Transverse colon (tissue), 4 donors: ENCODE results near the gene CIP2A. TPM values are rescaled to one million over a fixed set of nuclear protein-coding genes. Genes with fewer than 3 reads are reported as not detected.

ENCODE experiments used
- DNase-seq: peaks from one replicate; pipeline ENCODE4 v3.0.0-alpha.2; 2019
- H3K27ac ChIP-seq, 4 donors: fragments of 200-600 bp; sonication (generic); 2 replicates each; pipeline ENCODE4 v1.5.1; 2016 to 2018; ENCODE audit warnings: inconsistent platforms in 4 of 4
- H3K27me3 ChIP-seq: fragments of 200-600 bp; sonication (generic); 2 replicates; pipeline ENCODE4 v1.5.1; 2017; ENCODE audit warnings: inconsistent platforms
- H3K36me3 ChIP-seq, 4 donors: fragments of 200-600 bp; sonication (generic); 2 replicates each; pipeline ENCODE4 v1.5.1; 2017 to 2019; ENCODE audit warnings: inconsistent platforms in 4 of 4
- H3K4me1 ChIP-seq, 4 donors: fragments of 200-600 bp; sonication (generic); 2 replicates each; pipeline ENCODE4 v1.5.1; 2017 to 2020; ENCODE audit warnings: inconsistent platforms in 4 of 4
- H3K4me3 ChIP-seq, 4 donors: fragments of 200-600 bp; sonication (generic); 1 replicate in 1 of 4; 2 replicates in 3 of 4; pipeline versions ENCODE4 v1.5.1 to v1.6.1; 2017 to 2019; ENCODE audit warnings: inconsistent platforms in 4 of 4
- H3K9me3 ChIP-seq, 2 donors: fragments of 200-600 bp; sonication (generic); 2 replicates each; pipeline ENCODE4 v1.5.1; 2017 to 2019; ENCODE audit warnings: inconsistent platforms in 2 of 2
- CTCF ChIP-seq, 5 experiments: fragments of 200-600 bp in 3 of 5; fragments of 450-650 bp in 2 of 5; sonication (generic) in 3 of 5; IDR thresholded peaks; 1 replicate in 2 of 5; 2 replicates in 3 of 5; pipeline ENCODE4 v1.5.1; 2016 to 2017; ENCODE audit warnings: antibody characterized with exemption in 5 of 5, inconsistent platforms in 3 of 5, mild to moderate bottlenecking in 2 of 5, moderate library complexity in 1 of 5
- EP300 ChIP-seq: sonication (generic); formaldehyde crosslinking; IDR thresholded peaks from one replicate; pipeline ENCODE4 v1.6.1; 2017; ENCODE audit warnings: antibody characterized with exemption, low read depth
- POLR2A ChIP-seq: fragments of 450-650 bp; IDR thresholded peaks from one replicate; pipeline ENCODE4 v1.6.1; 2016; ENCODE audit warnings: antibody characterized with exemption, mild to moderate bottlenecking, moderate library complexity
- POLR2AphosphoS5 ChIP-seq, 3 donors: sonication (generic); formaldehyde crosslinking; IDR thresholded peaks; one replicate each; pipeline ENCODE4 v1.6.1; 2016; ENCODE audit warnings: antibody characterized with exemption in 3 of 3
- WGBS, 2 donors: methylation state at CpG; one replicate each; pipeline ENCODE4 v1.1.5; 2018; ENCODE audit warnings: low coverage in 1 of 2; 5-methylcytosine and 5-hydroxymethylcytosine counted together
- in situ Hi-C, 4 donors: fragments of 200-750 bp; cut with MboI; loops; one replicate each; pipeline versions ENCODE4 v1.15.0 to v1.15.1; 2017; ENCODE audit warnings: low sequenced_read_pairs in 3 of 4, low pct_ligation_motif_present in 1 of 4, low pct_unique_long_range_greater_than_20kb in 1 of 4
- intact Hi-C: fragments of 100-400 bp; cut with DNase I; formaldehyde crosslinking; loops from one replicate; pipeline ENCODE4 v1.15.1; 2023; ENCODE audit warnings: low total_unique reads
- total RNA-seq, 4 donors: library from RNA; depleted of rRNA; stranded (reverse); fragments of >200 nt; gene quantifications; one replicate each; pipeline ENCODE4 v1.1.0, GENCODE V29; 2016

The CIP2A gene
- total RNA-seq, 4 donors from 2014 or later, result 0.40 to 3.2 (median 2.0) TPM

DNA sequence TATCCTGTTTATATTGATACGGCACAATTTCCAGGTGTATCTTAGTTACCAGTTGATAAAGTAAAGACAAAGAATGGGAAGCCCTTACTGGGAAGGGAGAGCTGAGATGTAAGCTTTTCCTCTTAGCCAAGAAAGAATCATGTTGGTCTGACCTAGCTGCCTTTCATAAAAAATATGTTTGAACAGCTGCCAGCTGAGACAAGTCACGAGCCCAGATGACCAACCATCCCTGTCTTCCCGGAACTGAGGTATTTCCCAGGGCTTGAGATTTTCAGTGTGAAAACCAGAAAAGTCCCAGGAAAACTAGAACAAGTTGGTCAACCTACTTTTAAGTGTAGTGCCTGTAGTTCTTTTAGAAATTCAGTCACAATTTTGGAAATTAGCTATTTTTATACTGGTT lies 75.3 kb downstream of the CIP2A start:
- no peaks in the 10 kb centered on the region for H3K4me1 ChIP-seq
- no peak for DNase-seq
- intact Hi-C loops (no loop called here), in situ Hi-C loops (no loop called here)
- H3K27ac ChIP-seq, result no peak overlapping the region
- no peaks in the 10 kb centered on the region for H3K36me3 ChIP-seq
- no peaks in the 10 kb centered on the region for H3K27me3 ChIP-seq
- no peaks in the 10 kb centered on the region for H3K9me3 ChIP-seq
- TF ChIP-seq POLR2AphosphoS5 (IDR thresholded peaks at IDR 0.05) (no peak), POLR2A (no peak), CTCF (IDR thresholded peaks at IDR 0.05) (no peak), EP300 (no peak)
- no peak overlapping the region for H3K4me3 ChIP-seq
- WGBS, 2 donors, result 63 to 69% methylated on average over 2 to 3 of the region's 3 CpGs

- in situ Hi-C loops (no loop called here), intact Hi-C loops (no loop called here)
- DNase-seq, result no peak
- no peak overlapping the region for H3K27ac ChIP-seq
- whole genome bisulfite sequencing, 2 donors, result 68 to 76% methylated on average over 2 of the region's 2 CpGs
- no peaks in the 10 kb centered on the region for H3K27me3 ChIP-seq
- TF ChIP-seq POLR2A (no peak), POLR2AphosphoS5 (IDR thresholded peaks at IDR 0.05) (no peak), CTCF (IDR thresholded peaks at IDR 0.05) (no peak), EP300 (no peak)
- no peak overlapping the region for H3K4me3 ChIP-seq
- H3K9me3 ChIP-seq, result no peaks in the 10 kb centered on the region
- no peaks in the 10 kb centered on the region for H3K36me3 ChIP-seq
- H3K4me1 ChIP-seq, result no peaks in the 10 kb centered on the region
Measured at GRCh38 chr3:108512671-108513070, 76.6 kb downstream of the CIP2A start.

DNA sequence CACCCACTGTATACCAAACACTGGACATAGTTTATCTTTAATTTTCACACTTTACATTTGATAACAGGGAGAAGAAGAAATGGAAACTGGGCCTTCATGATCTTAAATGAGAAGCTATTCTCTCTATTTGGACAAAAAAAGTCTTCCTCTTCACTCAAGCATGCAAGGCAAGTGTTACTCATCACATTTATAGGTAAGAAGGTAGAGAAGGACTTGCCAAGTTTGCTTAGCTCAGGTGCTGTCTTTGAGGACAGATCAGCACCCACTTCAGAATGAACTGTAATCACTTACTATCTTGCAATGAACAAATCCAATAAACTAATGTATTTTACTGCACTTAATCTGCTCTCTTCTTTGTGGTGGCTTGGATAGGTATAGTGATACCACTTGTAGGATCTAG lies 77.7 kb downstream of the CIP2A start:
- intact Hi-C loops (no loop called here), in situ Hi-C loops (no loop called here)
- H3K27me3 ChIP-seq, result no peaks in the 10 kb centered on the region
- no peak for TF ChIP-seq POLR2A
- no peak overlapping the region for H3K27ac ChIP-seq
- no peak overlapping the region for H3K4me3 ChIP-seq
- no peaks in the 10 kb centered on the region for H3K4me1 ChIP-seq
- DNase-seq, result no peak
- H3K9me3 ChIP-seq, result no peaks in the 10 kb centered on the region
- H3K36me3 ChIP-seq, result no peaks in the 10 kb centered on the region

DNA sequence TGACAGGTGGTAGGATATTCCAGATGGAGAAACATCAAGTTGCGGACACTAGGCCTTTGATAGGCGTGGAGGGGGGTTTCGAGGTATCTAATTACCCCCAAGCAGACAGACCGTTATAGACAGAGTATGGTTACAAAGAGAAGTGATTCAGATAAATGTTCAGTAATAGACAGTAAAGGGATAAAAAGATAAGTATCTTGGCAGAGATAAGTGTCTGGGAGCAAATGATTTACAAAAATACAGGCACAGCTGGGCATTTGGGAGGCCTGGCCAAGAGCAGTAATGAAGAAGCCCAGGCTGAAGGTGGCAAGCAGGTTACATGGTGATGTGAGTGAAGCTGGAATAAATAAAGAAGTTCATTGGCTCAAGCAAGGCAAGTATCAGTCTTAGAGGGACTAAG lies 78.2 kb downstream of the CIP2A start:
- 17 to 67% methylated on average over 1 to 4 of the region's 4 CpGs for WGBS, 2 donors
- TF ChIP-seq POLR2A (no peak), EP300 (no peak), POLR2AphosphoS5 (IDR thresholded peaks at IDR 0.05) (no peak), CTCF (IDR thresholded peaks at IDR 0.05) (no peak)
- in situ Hi-C loops, result no loop called here
- no peaks in the 10 kb centered on the region for H3K36me3 ChIP-seq
- no peak overlapping the region for H3K4me3 ChIP-seq
- no peak for DNase-seq
- no peak overlapping the region for H3K27ac ChIP-seq
- no peaks in the 10 kb centered on the region for H3K27me3 ChIP-seq
- H3K9me3 ChIP-seq, result no peaks in the 10 kb centered on the region
- H3K4me1 ChIP-seq, result no peaks in the 10 kb centered on the region
- intact Hi-C loops, result no loop called here

DNA sequence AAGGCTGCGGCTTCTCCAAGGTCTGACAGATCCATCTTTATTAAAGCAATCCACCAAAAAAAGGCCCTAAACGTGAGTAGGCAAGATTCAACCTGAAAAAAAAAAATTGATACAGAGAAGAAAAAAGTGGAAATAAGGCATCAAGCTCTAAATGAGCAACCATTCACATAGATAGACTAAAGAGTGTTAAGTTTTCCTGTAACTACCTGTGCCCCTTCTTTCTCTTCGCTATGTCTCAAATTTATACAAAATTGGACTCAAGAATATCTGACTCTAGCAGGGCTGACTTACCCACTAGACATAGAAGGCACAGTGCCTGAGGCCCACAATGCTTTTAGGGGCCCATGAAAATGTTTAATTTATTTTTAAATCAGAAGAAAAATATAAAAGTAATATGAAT lies 78.7 kb downstream of the CIP2A start, which contains the start of gene MYH15:
Gene MYH15 (minus strand): TSS at position 101 of the 400 bp plus-strand sequence. CDS start 66 bp downstream, at position 35.
- Histone ChIP-seq H3K9me3 (no peaks in the 10 kb centered on the region), H3K27me3 (no peaks in the 10 kb centered on the region), H3K4me1 (no peaks in the 10 kb centered on the region), H3K27ac (no peak within 1 kb of the TSS), H3K36me3 (no peaks in the 10 kb centered on the region), H3K4me3 (no peak within 1 kb of the TSS)
- intact Hi-C loops (no loop called here), in situ Hi-C loops (no loop called here)
- 79 to 93% methylated on average over 3 of the region's 3 CpGs for WGBS, 2 donors
- no peak for DNase-seq
- TF ChIP-seq EP300, result no peak
- TF ChIP-seq CTCF (IDR thresholded peaks at IDR 0.05), result no peak
- no peak for TF ChIP-seq POLR2AphosphoS5 (IDR thresholded peaks at IDR 0.05)
- TF ChIP-seq POLR2A, result no peak
